Lower lobe of right lung (tissue), 2 donors: ENCODE results near the gene PERCC1. TPM values are rescaled to one million over a fixed set of nuclear protein-coding genes. Genes with fewer than 3 reads are reported as not detected.
A peak's percentile ranks its signal among the peaks of the same experiment; 100 is the strongest.

Source experiments
- ATAC-seq, 2 donors: fragments of 200-7000 bp; cut with Tn5 transposase; one replicate each; pipeline ENCODE4 v1.9.1; 2020 to 2022; ENCODE audit warnings: mild to moderate bottlenecking in 2 of 2, moderate library complexity in 2 of 2
- DNase-seq: peaks from one replicate; pipeline ENCODE4 v3.0.0-alpha.2; 2020
- H3K27ac ChIP-seq: fragments of 200-600 bp; one replicate; pipeline ENCODE4 v1.8.0; 2022
- H3K27me3 ChIP-seq: fragments of 200-600 bp; one replicate; pipeline ENCODE4 v1.8.0; 2022; ENCODE audit warnings: low read depth
- H3K36me3 ChIP-seq: fragments of 200-600 bp; one replicate; pipeline ENCODE4 v1.8.0; 2022; ENCODE audit warnings: mild to moderate bottlenecking
- H3K4me1 ChIP-seq: fragments of 200-600 bp; one replicate; pipeline ENCODE4 v1.8.0; 2022
- H3K4me3 ChIP-seq: fragments of 200-600 bp; one replicate; pipeline ENCODE4 v1.8.0; 2022; ENCODE audit warnings: mild to moderate bottlenecking
- H3K9me3 ChIP-seq: fragments of 200-600 bp; one replicate; pipeline ENCODE4 v1.8.0; 2022
- intact Hi-C: fragments of 100-400 bp; cut with DNase I; formaldehyde crosslinking; loops from one replicate; pipeline ENCODE4 v1.11.0; 2022
- total RNA-seq: library from RNA; stranded (reverse); fragmentation: NEBNext Ultra II Directional; extraction: Animal tissue kit (Norgen Biotek cat#: 25700); gene quantifications from one replicate; pipeline ENCODE4 v1.2.1, GENCODE V29; 2021
- TF ChIP-seq, protein P1 (sequence below): fragments of 200-600 bp; IDR thresholded peaks from one replicate; pipeline ENCODE4 v1.8.0; 2022; ENCODE audit warnings: antibody characterized with exemption, mild to moderate bottlenecking
- donor health status: DM: no; HTN: yes; CAD: no; lungs with severe emphysema.

PERCC1 gene
- total RNA-seq, 1 donor from 2014 or later = not detected

GRCh38 chr16:1442697-1443096 is 11.8 kb downstream of the PERCC1 start:
- Histone ChIP-seq H3K27ac (no peak overlapping the region), H3K4me1 (no peaks in the 10 kb centered on the region), H3K9me3 (no peaks in the 10 kb centered on the region), H3K4me3 (no peak overlapping the region), H3K27me3 (no peaks in the 10 kb centered on the region), H3K36me3 (peaks cover 24% of the 10 kb centered on the region)
- intact Hi-C loops = no loop called here
- TF ChIP-seq, protein P1, sequence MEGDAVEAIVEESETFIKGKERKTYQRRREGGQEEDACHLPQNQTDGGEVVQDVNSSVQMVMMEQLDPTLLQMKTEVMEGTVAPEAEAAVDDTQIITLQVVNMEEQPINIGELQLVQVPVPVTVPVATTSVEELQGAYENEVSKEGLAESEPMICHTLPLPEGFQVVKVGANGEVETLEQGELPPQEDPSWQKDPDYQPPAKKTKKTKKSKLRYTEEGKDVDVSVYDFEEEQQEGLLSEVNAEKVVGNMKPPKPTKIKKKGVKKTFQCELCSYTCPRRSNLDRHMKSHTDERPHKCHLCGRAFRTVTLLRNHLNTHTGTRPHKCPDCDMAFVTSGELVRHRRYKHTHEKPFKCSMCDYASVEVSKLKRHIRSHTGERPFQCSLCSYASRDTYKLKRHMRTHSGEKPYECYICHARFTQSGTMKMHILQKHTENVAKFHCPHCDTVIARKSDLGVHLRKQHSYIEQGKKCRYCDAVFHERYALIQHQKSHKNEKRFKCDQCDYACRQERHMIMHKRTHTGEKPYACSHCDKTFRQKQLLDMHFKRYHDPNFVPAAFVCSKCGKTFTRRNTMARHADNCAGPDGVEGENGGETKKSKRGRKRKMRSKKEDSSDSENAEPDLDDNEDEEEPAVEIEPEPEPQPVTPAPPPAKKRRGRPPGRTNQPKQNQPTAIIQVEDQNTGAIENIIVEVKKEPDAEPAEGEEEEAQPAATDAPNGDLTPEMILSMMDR = no peak
- DNase-seq (no peak), ATAC-seq (no peak)

GRCh38 chr16:1443403-1443973 is 12.6 kb downstream of the PERCC1 start:
- intact Hi-C loops = no loop called here
- DNase-seq (no peak), ATAC-seq (no peak)

DNA sequence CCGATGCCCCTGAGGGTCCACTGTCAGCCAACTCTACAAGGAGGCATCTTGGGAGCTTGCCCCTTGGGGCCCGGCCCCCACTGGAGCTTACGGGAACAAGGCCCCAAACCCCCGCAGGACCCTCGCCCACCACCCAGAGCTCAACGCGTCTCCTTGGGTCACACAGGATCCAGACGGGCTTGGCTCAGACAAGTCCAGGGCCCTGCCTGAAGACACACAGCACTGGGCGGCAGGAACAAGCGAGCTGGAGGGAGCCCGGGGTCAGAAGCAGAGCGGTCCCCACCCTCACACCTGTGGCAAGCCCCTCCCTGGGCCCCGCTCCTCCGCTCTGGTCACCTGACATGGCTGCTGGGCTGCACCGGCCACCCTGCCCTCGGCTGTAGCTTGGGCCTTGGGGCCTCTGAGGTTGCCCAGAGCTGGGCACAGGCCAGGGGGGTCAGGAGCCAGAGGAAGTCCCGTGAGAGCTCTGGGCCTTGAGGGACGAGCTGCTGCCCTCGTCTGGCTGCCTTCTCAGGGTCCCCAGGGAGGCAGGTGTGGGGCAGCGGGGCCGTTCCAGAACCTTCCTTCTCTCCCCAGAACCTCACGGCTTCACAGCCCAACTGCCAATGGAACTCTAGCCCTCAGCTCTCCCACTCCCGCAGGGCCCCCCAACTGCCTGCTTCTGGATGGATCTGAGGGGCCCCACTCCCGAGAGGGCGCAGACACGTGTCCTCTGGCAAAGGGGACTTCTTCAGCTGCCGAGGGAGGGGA is 13.3 kb downstream of the PERCC1 start, which contains the start of gene CCDC154:
CCDC154 (minus strand) TSS at position 577 of the 750 bp plus-strand sequence; CDS start at position 343, 234 bp downstream.
- intact Hi-C loops = no loop called here
- Histone ChIP-seq H3K4me3 (no peak within 1 kb of the TSS), H3K4me1 (no peaks in the 10 kb centered on the region), H3K27me3 (no peaks in the 10 kb centered on the region), H3K27ac (no peak within 1 kb of the TSS), H3K36me3 (peaks cover 39% of the 10 kb centered on the region), H3K9me3 (no peaks in the 10 kb centered on the region)
- ATAC-seq (peak in 1 of 2 donors; percentile 2), DNase-seq (no peak)
- TF ChIP-seq, protein P1 = no peak

More at GRCh38 chr16:1443403-1443973, 12.6 kb downstream of the PERCC1 start:
- Histone ChIP-seq H3K4me3 (no peak overlapping the region), H3K9me3 (no peaks in the 10 kb centered on the region), H3K27ac (no peak overlapping the region), H3K27me3 (no peaks in the 10 kb centered on the region), H3K4me1 (no peaks in the 10 kb centered on the region), H3K36me3 (peaks cover 32% of the 10 kb centered on the region)
- TF ChIP-seq, protein P1 = no peak

DNA sequence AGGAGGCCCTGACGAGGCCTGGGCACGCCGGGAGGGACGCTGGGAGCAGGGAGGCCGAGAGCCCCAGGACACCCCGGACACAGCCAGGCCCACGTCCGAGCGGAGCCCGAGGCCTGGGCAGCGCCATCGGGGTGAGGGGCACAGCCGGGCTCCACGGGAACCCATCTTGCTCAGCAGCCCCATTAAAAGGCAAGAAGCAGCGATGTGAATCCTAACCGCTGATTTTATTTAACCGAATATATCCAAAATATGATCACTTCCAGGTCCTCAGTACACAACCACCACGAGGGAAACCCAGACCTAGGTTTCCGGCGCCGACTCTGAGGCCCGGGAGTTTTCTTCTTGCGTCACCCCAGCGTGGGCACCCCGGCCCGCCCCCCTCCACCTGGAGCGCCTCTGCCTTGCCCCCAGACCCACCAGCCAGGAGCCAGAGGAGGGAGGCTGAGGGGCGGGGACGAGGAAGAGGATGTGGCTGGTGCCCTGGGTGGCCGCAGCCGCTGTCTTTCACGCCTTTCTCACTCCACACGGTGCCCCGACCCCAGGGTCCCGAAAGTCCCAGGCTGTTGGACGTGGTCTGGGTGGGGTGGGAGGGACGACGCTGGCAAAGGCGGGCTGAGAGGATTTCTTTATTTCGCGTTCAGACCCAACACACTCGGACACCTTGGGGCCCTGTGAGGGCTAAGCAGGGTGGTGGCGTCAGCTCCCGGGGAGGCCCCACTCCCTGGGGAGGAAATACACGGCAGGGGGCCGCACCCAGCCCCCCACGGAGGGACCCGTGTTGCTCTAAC is 14.0 kb downstream of the PERCC1 start:
- no peak for DNase-seq
- no peak for ATAC-seq
- TF ChIP-seq, protein P1 = no peak
- Histone ChIP-seq H3K36me3 (peaks cover 46% of the 10 kb centered on the region), H3K4me3 (no peak overlapping the region), H3K9me3 (no peaks in the 10 kb centered on the region), H3K27ac (no peak overlapping the region), H3K4me1 (no peaks in the 10 kb centered on the region), H3K27me3 (no peaks in the 10 kb centered on the region)
- intact Hi-C loops = no loop called here

DNA sequence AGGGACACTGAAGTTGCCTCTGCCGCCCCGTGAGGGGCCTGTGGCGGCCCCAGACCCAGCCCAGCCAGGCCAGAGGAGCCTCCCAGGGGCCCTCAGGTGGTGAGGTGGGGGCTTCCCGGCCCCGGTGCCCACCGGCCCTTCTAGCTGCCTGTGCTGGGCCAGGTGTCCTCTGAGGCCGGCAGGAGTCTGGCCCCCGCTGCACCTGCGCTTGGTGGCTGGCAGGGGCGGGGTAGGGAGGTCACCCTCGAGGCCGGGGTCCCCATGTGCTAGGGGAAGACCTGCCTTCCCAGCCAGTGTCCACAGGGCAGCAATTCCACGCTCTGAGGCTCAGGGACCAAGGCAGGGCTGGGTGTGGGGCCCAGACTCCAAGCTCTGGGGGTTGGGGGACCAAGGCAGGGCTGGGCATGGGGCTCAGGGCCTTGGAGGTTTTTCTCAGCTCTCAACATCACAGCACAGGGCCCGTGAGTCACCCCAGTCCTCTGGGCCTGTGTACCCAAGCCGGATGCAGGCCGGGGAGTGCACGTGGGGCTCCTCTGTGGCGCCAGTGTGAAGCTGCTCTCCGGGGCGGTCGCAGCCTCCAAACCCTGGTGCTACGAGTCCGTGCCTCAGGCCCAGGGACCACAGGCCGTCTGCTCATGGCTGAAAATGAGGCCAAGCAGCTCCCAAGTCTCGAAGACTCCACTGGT is 14.8 kb downstream of the PERCC1 start:
- no peak overlapping the region for H3K4me3 ChIP-seq
- no peaks in the 10 kb centered on the region for H3K4me1 ChIP-seq
- TF ChIP-seq, protein P1 = no peak
- H3K27me3 ChIP-seq = no peaks in the 10 kb centered on the region
- H3K27ac ChIP-seq = no peak overlapping the region
- no peaks in the 10 kb centered on the region for H3K9me3 ChIP-seq
- H3K36me3 ChIP-seq = peaks cover 54% of the 10 kb centered on the region
- ATAC-seq (no peak), DNase-seq (no peak)
- intact Hi-C loops = no loop called here
